Chondrocyte (in vitro differentiated cells): Measurements from ENCODE around the gene SCN8A. TPM values are rescaled to one million over a fixed set of nuclear protein-coding genes. Genes with fewer than 3 reads are reported as not detected.

Experiments
- DNase-seq: peaks from one replicate; pipeline ENCODE4 v3.0.0; 2021; ENCODE audit warnings: mixed read lengths, low spot score
- H3K27ac Mint-ChIP-seq: one replicate; pipeline ENCODE4 v1.8.0; 2021; ENCODE audit warnings: mild to moderate bottlenecking, moderate library complexity, mixed read lengths; ENCODE audit not compliant: unreplicated experiment
- H3K27me3 Mint-ChIP-seq: 2 replicates; pipeline ENCODE4 v1.8.0; 2021; ENCODE audit warnings: low read depth, mixed read lengths
- H3K36me3 Mint-ChIP-seq: 2 replicates; pipeline ENCODE4 v1.8.0; 2021; ENCODE audit warnings: low read depth, mixed read lengths
- H3K4me1 Mint-ChIP-seq: 2 replicates; pipeline ENCODE4 v1.8.0; 2021; ENCODE audit warnings: low read depth, mild to moderate bottlenecking, mixed read lengths
- H3K4me3 Mint-ChIP-seq: one replicate; pipeline ENCODE4 v1.8.0; 2021; ENCODE audit warnings: mild to moderate bottlenecking, moderate library complexity, mixed read lengths; ENCODE audit not compliant: unreplicated experiment
- H3K9me3 Mint-ChIP-seq: 2 replicates; pipeline ENCODE4 v1.8.0; 2021; ENCODE audit warnings: low read depth, mixed read lengths
- CTCF ChIP-seq: fragments of 200-600 bp; sonication (generic); IDR thresholded peaks from 2 replicates; pipeline ENCODE4 v1.5.0; 2021; ENCODE audit warnings: antibody characterized with exemption, mild to moderate bottlenecking, moderate library complexity
- total RNA-seq: library from RNA; stranded (reverse); gene quantifications from 3 replicates; pipeline ENCODE4 v1.2.1, GENCODE V29; 2021

The SCN8A gene
- total RNA-seq, 1 donor from 2014 or later: 4.4 TPM

GRCh38 chr12:51777973-51778372 is 186.9 kb downstream of the SCN8A start:
- peaks cover 7% of the 10 kb centered on the region for H3K4me1 Mint-ChIP-seq
- no peak overlapping the region for H3K27ac Mint-ChIP-seq
- no peaks in the 10 kb centered on the region for H3K27me3 Mint-ChIP-seq
- no peak for TF ChIP-seq CTCF
- no peak for DNase-seq
- H3K4me3 Mint-ChIP-seq: no peak overlapping the region
- peaks cover 9% of the 10 kb centered on the region for H3K36me3 Mint-ChIP-seq
- peaks cover 16% of the 10 kb centered on the region for H3K9me3 Mint-ChIP-seq

- H3K27ac Mint-ChIP-seq: no peak overlapping the region
- DNase-seq: no peak
- no peak for TF ChIP-seq CTCF
- H3K4me1 Mint-ChIP-seq: no peaks in the 10 kb centered on the region
- H3K4me3 Mint-ChIP-seq: no peak overlapping the region
- peaks cover under 1% of the 10 kb centered on the region for H3K9me3 Mint-ChIP-seq
- H3K36me3 Mint-ChIP-seq: peaks cover 2% of the 10 kb centered on the region
- H3K27me3 Mint-ChIP-seq: no peaks in the 10 kb centered on the region
Observed at GRCh38 chr12:51779876-51780275, 188.8 kb downstream of the SCN8A start.

- no peak overlapping the region for H3K4me3 Mint-ChIP-seq
- no peak for TF ChIP-seq CTCF
- H3K4me1 Mint-ChIP-seq: peaks cover 16% of the 10 kb centered on the region
- DNase-seq: no peak
- H3K27me3 Mint-ChIP-seq: no peaks in the 10 kb centered on the region
- H3K9me3 Mint-ChIP-seq: no peaks in the 10 kb centered on the region
- peaks cover 2% of the 10 kb centered on the region for H3K36me3 Mint-ChIP-seq
- H3K27ac Mint-ChIP-seq: no peak overlapping the region
Observed at GRCh38 chr12:51784688-51785087, 193.7 kb downstream of the SCN8A start.

GRCh38 chr12:51785906-51786305 is 194.9 kb downstream of the SCN8A start:
- TF ChIP-seq CTCF: no peak
- Mint-ChIP-seq H3K36me3 (peaks cover 5% of the 10 kb centered on the region), H3K4me1 (peaks cover 16% of the 10 kb centered on the region), H3K9me3 (no peaks in the 10 kb centered on the region), H3K27ac (no peak overlapping the region), H3K4me3 (no peak overlapping the region), H3K27me3 (no peaks in the 10 kb centered on the region)
- no peak for DNase-seq

GRCh38 chr12:51788876-51789275 is 197.8 kb downstream of the SCN8A start:
- TF ChIP-seq CTCF: no peak
- Mint-ChIP-seq H3K4me3 (no peak overlapping the region), H3K4me1 (peaks cover 16% of the 10 kb centered on the region), H3K36me3 (peaks cover 9% of the 10 kb centered on the region), H3K27me3 (no peaks in the 10 kb centered on the region), H3K9me3 (no peaks in the 10 kb centered on the region), H3K27ac (no peak overlapping the region)
- DNase-seq: no peak
